Trophoblast cell (in vitro differentiated cells and primary cell): ENCODE results near the gene GIGYF2.

Experiments used
- DNase-seq, 2 donors: peaks; one replicate each; pipeline ENCODE4 v3.0.0-alpha.2; 2016
- H2AFZ ChIP-seq: 2 replicates; pipeline ENCODE4 v1.6.1; 2013; ENCODE audit warnings: low read length, moderate library complexity, mild to moderate bottlenecking; ENCODE audit not compliant: insufficient read depth, poor library complexity
- H2AK5ac ChIP-seq: 2 replicates; pipeline ENCODE4 v1.6.1; 2013; ENCODE audit warnings: mild to moderate bottlenecking, low read length
- H2BK120ac ChIP-seq: 2 replicates; pipeline ENCODE4 v1.6.1; 2013; ENCODE audit warnings: low read length, mild to moderate bottlenecking, moderate library complexity; ENCODE audit not compliant: insufficient read depth, poor library complexity
- H2BK12ac ChIP-seq: 2 replicates; pipeline ENCODE4 v1.6.1; 2013; ENCODE audit warnings: mild to moderate bottlenecking, low read length, moderate library complexity
- H2BK5ac ChIP-seq: 2 replicates; pipeline ENCODE4 v1.6.1; 2013; ENCODE audit warnings: low read length, low read depth, moderate library complexity, mild to moderate bottlenecking; ENCODE audit not compliant: poor library complexity
- H3K14ac ChIP-seq: 2 replicates; pipeline ENCODE4 v1.6.1; 2013; ENCODE audit warnings: mild to moderate bottlenecking, low read length
- H3K18ac ChIP-seq: 2 replicates; pipeline ENCODE4 v1.6.1; 2013; ENCODE audit warnings: mild to moderate bottlenecking, low read length
- H3K23ac ChIP-seq: 2 replicates; pipeline ENCODE4 v1.6.1; 2013; ENCODE audit warnings: low read length
- H3K27ac ChIP-seq: 2 replicates; pipeline ENCODE4 v1.5.1; 2013; ENCODE audit warnings: low read depth, mild to moderate bottlenecking, inconsistent platforms, low read length, moderate library complexity
- H3K27me3 ChIP-seq: 2 replicates; pipeline ENCODE4 v1.6.1; 2013; ENCODE audit warnings: inconsistent platforms, mild to moderate bottlenecking, low read length, moderate library complexity; ENCODE audit not compliant: insufficient read depth
- H3K36me3 ChIP-seq, 2 experiments: 1 replicate in 1 of 2; 2 replicates in 1 of 2; pipeline ENCODE4 v1.6.1; 2013; ENCODE audit warnings: low read length in 2 of 2, mild to moderate bottlenecking in 2 of 2, moderate library complexity in 1 of 2; ENCODE audit not compliant: insufficient read depth in 2 of 2, control insufficient read depth in 1 of 2
- H3K4ac ChIP-seq: 2 replicates; pipeline ENCODE4 v1.6.1; 2013; ENCODE audit warnings: low read depth, mild to moderate bottlenecking, low read length, moderate library complexity
- H3K4me1 ChIP-seq, 2 experiments: 1 replicate in 1 of 2; 2 replicates in 1 of 2; pipeline ENCODE4 v1.6.1; 2013; ENCODE audit warnings: low read length in 2 of 2, mild to moderate bottlenecking in 2 of 2, moderate library complexity in 1 of 2; ENCODE audit not compliant: insufficient read depth in 2 of 2, control insufficient read depth in 1 of 2
- H3K4me2 ChIP-seq: 2 replicates; pipeline ENCODE4 v1.6.1; 2013; ENCODE audit warnings: inconsistent platforms, mild to moderate bottlenecking, low read length, moderate library complexity
- H3K4me3 ChIP-seq: 2 replicates; pipeline ENCODE4 v1.5.1; 2013; ENCODE audit warnings: mild to moderate bottlenecking, low read depth, low read length, inconsistent platforms
- H3K79me1 ChIP-seq: one replicate; pipeline ENCODE4 v1.6.1; 2013; ENCODE audit warnings: low read length
- H3K79me2 ChIP-seq: 2 replicates; pipeline ENCODE4 v1.6.1; 2013; ENCODE audit warnings: low read length, mild to moderate bottlenecking; ENCODE audit not compliant: control insufficient read depth, insufficient read depth, poor library complexity
- H3K9ac ChIP-seq: 2 replicates; pipeline ENCODE4 v1.6.1; 2013; ENCODE audit warnings: mild to moderate bottlenecking, low read length
- H3K9me3 ChIP-seq: 2 replicates; pipeline ENCODE4 v1.6.1; 2013; ENCODE audit warnings: low read depth, mild to moderate bottlenecking, control low read depth, inconsistent platforms, low read length; ENCODE audit not compliant: insufficient read depth
- H4K12ac ChIP-seq: 2 replicates; pipeline ENCODE4 v1.6.1; 2013; ENCODE audit warnings: low read depth, mild to moderate bottlenecking, low read length, moderate library complexity
- H4K8ac ChIP-seq: 2 replicates; pipeline ENCODE4 v1.6.1; 2013; ENCODE audit warnings: low read depth, mild to moderate bottlenecking, low read length, moderate library complexity
- H4K91ac ChIP-seq: one replicate; pipeline ENCODE4 v1.6.1; 2013; ENCODE audit warnings: low read depth, mild to moderate bottlenecking, low read length, moderate library complexity
- WGBS: extraction: QIAGEN DNeasy Blood & Tissue Kit; methylation state at CpG from one replicate; pipeline ENCODE4 v1.1.7; 2013; ENCODE audit warnings: missing lambda C conversion rate; ENCODE audit not compliant: insufficient read length, insufficient coverage; ENCODE audit errors: extremely low coverage; 5-methylcytosine and 5-hydroxymethylcytosine counted together

GIGYF2 gene

GRCh38 chr2:232721261-232721660, 24.1 kb downstream of the GIGYF2 start:
- Histone ChIP-seq H3K9ac (no peak overlapping the region), H3K79me2 (peaks cover 4% of the 10 kb centered on the region), H3K27ac (no peak overlapping the region), H3K4me2 (no peak overlapping the region), H3K4me1 (no peaks in the 10 kb centered on the region), H2AFZ (no peak overlapping the region), H3K27me3 (no peaks in the 10 kb centered on the region), H3K9me3 (no peaks in the 10 kb centered on the region), H4K91ac (no peak overlapping the region), H3K18ac (no peak overlapping the region), H2BK12ac (no peak overlapping the region), H3K23ac (no peak overlapping the region), H4K8ac (no peak overlapping the region), H2BK120ac (no peak overlapping the region), H3K4me3 (no peak overlapping the region), H2BK5ac (no peak overlapping the region), H3K14ac (no peak overlapping the region), H2AK5ac (no peak overlapping the region), H3K4ac (no peak overlapping the region), H3K79me1 (no peaks in the 10 kb centered on the region), H4K12ac (no peak overlapping the region), H3K36me3 (peaks cover 13 to 14% of the 10 kb centered on the region in 2 experiments)
- DNase-seq, result no peak
- no CpG with 5 or more reads among the region's 2 CpGs for WGBS

GRCh38 chr2:232721882-232722281, 24.8 kb downstream of the GIGYF2 start:
- H3K18ac ChIP-seq, result no peak overlapping the region
- no peak overlapping the region for H4K8ac ChIP-seq
- WGBS, result no CpG with 5 or more reads among the region's 2 CpGs
- H2BK120ac ChIP-seq, result no peak overlapping the region
- no peaks in the 10 kb centered on the region for H3K4me1 ChIP-seq
- no peaks in the 10 kb centered on the region for H3K9me3 ChIP-seq
- H2BK12ac ChIP-seq, result no peak overlapping the region
- no peak for DNase-seq
- H4K12ac ChIP-seq, result no peak overlapping the region
- no peak overlapping the region for H3K27ac ChIP-seq
- peaks cover 13 to 15% of the 10 kb centered on the region in 2 experiments for H3K36me3 ChIP-seq
- H2AFZ ChIP-seq, result no peak overlapping the region
- H3K79me2 ChIP-seq, result peaks cover 4% of the 10 kb centered on the region
- H3K79me1 ChIP-seq, result no peaks in the 10 kb centered on the region
- no peak overlapping the region for H4K91ac ChIP-seq
- no peak overlapping the region for H3K9ac ChIP-seq
- H3K14ac ChIP-seq, result no peak overlapping the region
- H3K4ac ChIP-seq, result peak overlapping the region; percentile 4
- H3K4me3 ChIP-seq, result no peak overlapping the region
- no peak overlapping the region for H3K4me2 ChIP-seq
- H2AK5ac ChIP-seq, result no peak overlapping the region
- H2BK5ac ChIP-seq, result no peak overlapping the region
- no peaks in the 10 kb centered on the region for H3K27me3 ChIP-seq
- no peak overlapping the region for H3K23ac ChIP-seq

GRCh38 chr2:232723027-232723426, 25.9 kb downstream of the GIGYF2 start:
- H3K4me3 ChIP-seq, result no peak overlapping the region
- H3K9ac ChIP-seq, result no peak overlapping the region
- H3K18ac ChIP-seq, result no peak overlapping the region
- WGBS, result no CpG with 5 or more reads among the region's 1 CpG
- no peak for DNase-seq
- H2BK120ac ChIP-seq, result no peak overlapping the region
- H4K12ac ChIP-seq, result no peak overlapping the region
- H3K79me2 ChIP-seq, result peaks cover 2% of the 10 kb centered on the region
- no peaks in the 10 kb centered on the region for H3K9me3 ChIP-seq
- H3K23ac ChIP-seq, result no peak overlapping the region
- no peak overlapping the region for H4K91ac ChIP-seq
- no peaks in the 10 kb centered on the region for H3K4me1 ChIP-seq
- no peak overlapping the region for H4K8ac ChIP-seq
- H2AK5ac ChIP-seq, result no peak overlapping the region
- no peak overlapping the region for H3K4ac ChIP-seq
- no peak overlapping the region for H3K14ac ChIP-seq
- H3K36me3 ChIP-seq, result peaks cover 11 to 15% of the 10 kb centered on the region in 2 experiments
- H3K79me1 ChIP-seq, result no peaks in the 10 kb centered on the region
- H2BK12ac ChIP-seq, result no peak overlapping the region
- H2AFZ ChIP-seq, result no peak overlapping the region
- H3K27ac ChIP-seq, result no peak overlapping the region
- H3K4me2 ChIP-seq, result no peak overlapping the region
- no peaks in the 10 kb centered on the region for H3K27me3 ChIP-seq
- no peak overlapping the region for H2BK5ac ChIP-seq

GRCh38 chr2:232728785-232729184, 31.7 kb downstream of the GIGYF2 start:
- Histone ChIP-seq H4K12ac (peak overlapping the region; percentile 62), H3K27ac (no peak overlapping the region), H3K79me2 (peaks cover 6% of the 10 kb centered on the region), H3K4me3 (no peak overlapping the region), H2AK5ac (no peak overlapping the region), H3K36me3 (peaks cover 15 to 17% of the 10 kb centered on the region in 2 experiments), H3K18ac (no peak overlapping the region), H4K8ac (no peak overlapping the region), H2BK12ac (no peak overlapping the region), H2BK120ac (no peak overlapping the region), H3K4ac (no peak overlapping the region), H4K91ac (no peak overlapping the region), H3K79me1 (no peaks in the 10 kb centered on the region), H2AFZ (no peak overlapping the region), H3K4me1 (no peaks in the 10 kb centered on the region), H3K27me3 (no peaks in the 10 kb centered on the region), H3K23ac (no peak overlapping the region), H2BK5ac (peak overlapping the region; percentile 31), H3K4me2 (no peak overlapping the region), H3K14ac (no peak overlapping the region), H3K9ac (no peak overlapping the region), H3K9me3 (no peaks in the 10 kb centered on the region)
- no CpG with 5 or more reads among the region's 3 CpGs for WGBS
- no peak for DNase-seq
